T-helper 2 cell treated with Interferon-gamma antibody and Interleukin-4, amounts not matched to agents 100 ng/mL and 5 ng/mL, for 36 hours (primary cell): ENCODE data around the gene PCDHA7. TPM values are rescaled to one million over a fixed set of nuclear protein-coding genes. Genes with fewer than 3 reads are reported as not detected.
"Not testable (repeated sequence)": the region's sequence is repeated elsewhere in the genome, so short reads cannot be mapped to it uniquely, and the experiment has no call there.

Experiments used
- intact Hi-C: fragments of 100-400 bp; cut with micrococcal nuclease; formaldehyde crosslinking; loops from one replicate; pipeline ENCODE4 v1.15.1; 2023
- total RNA-seq: library from RNA; stranded (reverse); gene quantifications from 2 replicates; pipeline ENCODE4 v1.2.3, GENCODE V29; 2022

The PCDHA7 gene
- total RNA-seq, 1 donor from 2014 or later, result not detected

DNA sequence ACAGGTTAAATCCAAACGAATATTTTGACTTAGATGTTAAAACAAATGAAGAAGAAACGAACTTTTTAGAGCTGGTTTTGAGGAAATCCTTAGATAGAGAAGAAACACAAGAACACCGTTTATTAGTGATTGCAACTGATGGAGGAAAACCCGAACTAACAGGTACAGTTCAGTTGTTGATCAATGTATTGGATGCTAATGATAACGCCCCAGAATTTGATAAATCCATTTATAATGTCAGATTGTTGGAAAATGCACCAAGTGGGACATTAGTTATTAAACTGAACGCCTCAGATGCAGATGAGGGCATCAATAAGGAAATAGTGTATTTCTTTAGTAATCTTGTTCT is 11.8 kb upstream of the PCDHA7 start:
- intact Hi-C loops, result loop anchor here (10.0 kb wide), 1 partner anchor 223 kb away; no protein-coding TSS in a partner anchor

DNA sequence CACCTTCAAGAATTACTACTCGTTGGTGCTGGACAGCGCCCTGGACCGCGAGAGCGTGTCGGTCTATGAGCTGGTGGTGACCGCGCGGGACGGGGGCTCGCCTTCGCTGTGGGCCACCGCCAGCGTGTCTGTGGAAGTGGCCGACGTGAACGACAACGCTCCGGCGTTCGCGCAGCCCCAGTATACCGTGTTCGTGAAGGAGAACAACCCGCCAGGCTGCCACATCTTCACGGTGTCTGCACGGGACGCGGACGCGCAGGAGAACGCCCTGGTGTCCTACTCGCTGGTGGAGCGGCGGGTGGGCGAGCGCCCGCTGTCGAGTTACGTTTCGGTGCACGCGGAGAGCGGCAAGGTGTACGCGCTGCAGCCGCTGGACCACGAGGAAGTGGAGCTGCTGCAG is 11.1 kb upstream of the PCDHA7 start:
- intact Hi-C loops, result loop anchor here (10.0 kb wide), 1 partner anchor 222 kb away; no protein-coding TSS in a partner anchor

DNA sequence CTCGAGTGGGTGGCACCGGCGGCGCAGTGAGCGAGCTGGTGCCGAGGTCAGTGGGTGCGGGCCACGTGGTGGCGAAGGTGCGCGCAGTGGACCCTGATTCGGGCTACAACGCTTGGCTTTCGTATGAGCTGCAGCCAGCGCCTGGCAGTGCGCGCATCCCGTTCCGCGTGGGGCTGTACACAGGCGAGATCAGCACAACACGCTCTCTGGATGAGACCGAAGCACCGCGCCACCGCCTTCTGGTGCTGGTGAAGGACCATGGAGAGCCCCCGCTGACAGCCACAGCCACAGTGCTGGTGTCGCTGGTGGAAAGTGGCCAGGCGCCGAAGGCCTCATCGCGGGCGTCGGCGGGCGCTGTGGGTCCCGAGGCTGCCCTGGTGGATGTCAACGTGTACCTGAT is 10.6 kb upstream of the PCDHA7 start:
- intact Hi-C loops, result loop anchor here (10.0 kb wide), 1 partner anchor 221 kb away; no protein-coding TSS in a partner anchor

DNA sequence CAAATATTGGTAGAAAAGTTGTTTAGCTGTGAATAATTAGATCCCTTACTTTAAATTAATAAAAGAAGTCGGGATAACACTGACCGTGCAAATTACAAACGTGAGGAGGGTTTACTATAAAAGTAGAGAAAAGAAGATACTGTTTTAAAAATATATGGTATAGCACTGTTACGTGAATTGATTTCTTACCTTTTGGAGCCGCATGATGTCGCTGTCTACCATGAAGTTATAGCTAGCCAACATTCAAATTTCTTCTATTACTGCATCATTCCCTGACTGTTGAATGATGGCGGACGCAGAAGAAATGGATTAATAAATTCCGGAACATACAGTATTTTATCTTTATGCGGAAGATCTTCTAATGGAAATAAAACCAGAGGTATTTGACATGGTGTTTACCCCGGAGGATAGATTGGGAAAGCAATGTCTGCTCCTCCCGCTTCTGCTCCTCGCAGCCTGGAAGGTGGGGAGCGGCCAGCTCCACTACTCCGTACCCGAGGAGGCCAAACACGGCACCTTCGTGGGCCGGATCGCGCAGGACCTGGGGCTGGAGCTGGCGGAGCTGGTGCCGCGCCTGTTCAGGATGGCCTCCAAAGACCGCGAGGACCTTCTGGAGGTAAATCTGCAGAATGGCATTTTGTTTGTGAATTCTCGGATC is 6.2 kb upstream of the PCDHA7 start, which contains the start of gene PCDHA6:
TSS of gene PCDHA6 (plus strand) at position 257 of the 658 bp plus-strand sequence. CDS start at position 389, 132 bp downstream.
- intact Hi-C loops, result loop anchor here (10.0 kb wide), 1 partner anchor 217 kb away; no protein-coding TSS in a partner anchor

DNA sequence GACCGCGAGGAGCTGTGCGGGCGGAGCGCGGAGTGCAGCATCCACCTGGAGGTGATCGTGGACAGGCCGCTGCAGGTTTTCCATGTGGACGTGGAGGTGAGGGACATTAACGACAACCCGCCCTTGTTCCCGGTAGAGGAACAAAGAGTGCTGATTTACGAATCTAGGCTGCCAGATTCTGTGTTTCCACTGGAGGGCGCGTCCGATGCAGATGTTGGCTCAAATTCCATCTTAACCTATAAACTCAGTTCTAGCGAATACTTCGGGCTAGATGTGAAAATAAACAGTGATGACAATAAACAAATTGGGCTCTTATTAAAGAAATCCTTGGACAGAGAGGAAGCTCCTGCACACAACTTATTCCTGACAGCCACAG is 5.7 kb upstream of the PCDHA7 start:
- intact Hi-C loops, result loop anchor here (10.0 kb wide), 1 partner anchor 216 kb away; no protein-coding TSS in a partner anchor

DNA sequence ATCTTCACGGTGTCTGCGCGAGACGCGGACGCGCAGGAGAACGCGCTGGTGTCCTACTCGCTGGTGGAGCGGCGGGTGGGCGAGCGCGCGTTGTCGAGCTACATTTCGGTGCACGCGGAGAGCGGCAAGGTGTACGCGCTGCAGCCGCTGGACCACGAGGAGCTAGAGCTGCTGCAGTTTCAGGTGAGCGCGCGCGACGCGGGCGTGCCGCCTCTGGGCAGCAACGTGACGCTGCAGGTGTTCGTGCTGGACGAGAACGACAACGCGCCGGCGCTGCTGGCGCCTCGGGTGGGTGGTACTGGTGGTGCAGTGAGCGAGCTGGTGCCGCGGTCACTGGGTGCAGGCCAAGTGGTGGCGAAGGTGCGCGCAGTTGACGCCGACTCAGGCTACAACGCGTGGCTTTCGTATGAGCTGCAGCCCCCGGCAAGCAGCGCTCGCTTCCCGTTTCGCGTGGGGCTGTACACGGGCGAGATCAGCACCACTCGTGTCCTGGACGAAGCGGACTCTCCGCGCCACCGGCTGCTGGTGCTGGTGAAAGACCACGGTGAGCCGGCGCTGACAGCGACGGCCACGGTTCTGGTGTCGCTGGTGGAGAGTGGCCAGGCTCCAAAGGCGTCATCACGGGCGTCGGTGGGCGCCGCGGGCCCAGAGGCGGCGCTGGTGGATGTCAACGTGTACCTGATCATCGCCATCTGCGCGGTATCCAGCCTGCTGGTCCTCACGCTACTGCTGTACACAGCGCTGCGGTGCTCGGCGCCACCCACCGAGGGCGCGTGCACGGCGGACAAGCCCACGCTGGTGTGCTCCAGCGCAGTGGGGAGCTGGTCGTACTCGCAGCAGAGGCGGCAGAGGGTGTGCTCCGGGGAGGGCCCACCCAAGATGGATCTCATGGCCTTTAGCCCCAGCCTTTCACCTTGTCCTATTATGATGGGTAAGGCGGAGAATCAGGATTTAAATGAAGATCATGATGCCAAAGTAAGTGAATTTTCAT is 4.3 kb upstream of the PCDHA7 start:
- intact Hi-C loops, result loop anchor here (10.0 kb wide), 1 partner anchor 215 kb away; no protein-coding TSS in a partner anchor

DNA sequence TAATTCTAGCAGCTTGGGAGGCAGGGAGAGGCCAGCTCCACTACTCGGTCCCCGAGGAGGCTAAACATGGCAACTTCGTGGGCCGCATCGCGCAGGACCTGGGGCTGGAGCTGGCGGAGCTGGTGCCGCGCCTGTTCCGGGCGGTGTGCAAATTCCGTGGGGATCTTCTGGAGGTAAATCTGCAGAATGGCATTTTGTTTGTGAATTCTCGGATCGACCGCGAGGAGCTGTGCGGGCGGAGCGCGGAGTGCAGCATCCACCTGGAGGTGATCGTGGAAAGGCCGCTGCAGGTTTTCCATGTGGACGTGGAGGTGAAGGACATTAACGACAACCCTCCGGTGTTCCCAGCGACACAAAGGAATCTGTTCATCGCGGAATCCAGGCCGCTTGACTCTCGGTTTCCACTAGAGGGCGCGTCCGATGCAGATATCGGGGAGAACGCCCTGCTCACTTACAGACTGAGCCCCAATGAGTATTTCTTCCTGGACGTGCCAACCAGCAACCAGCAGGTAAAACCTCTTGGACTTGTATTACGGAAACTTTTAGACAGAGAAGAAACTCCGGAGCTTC is 455 bp downstream of the PCDHA7 start:
- intact Hi-C loops, result loop anchor here (5.0 kb wide), 1 partner anchor 48 kb away; the partner anchor contains the start of gene PCDHA13

DNA sequence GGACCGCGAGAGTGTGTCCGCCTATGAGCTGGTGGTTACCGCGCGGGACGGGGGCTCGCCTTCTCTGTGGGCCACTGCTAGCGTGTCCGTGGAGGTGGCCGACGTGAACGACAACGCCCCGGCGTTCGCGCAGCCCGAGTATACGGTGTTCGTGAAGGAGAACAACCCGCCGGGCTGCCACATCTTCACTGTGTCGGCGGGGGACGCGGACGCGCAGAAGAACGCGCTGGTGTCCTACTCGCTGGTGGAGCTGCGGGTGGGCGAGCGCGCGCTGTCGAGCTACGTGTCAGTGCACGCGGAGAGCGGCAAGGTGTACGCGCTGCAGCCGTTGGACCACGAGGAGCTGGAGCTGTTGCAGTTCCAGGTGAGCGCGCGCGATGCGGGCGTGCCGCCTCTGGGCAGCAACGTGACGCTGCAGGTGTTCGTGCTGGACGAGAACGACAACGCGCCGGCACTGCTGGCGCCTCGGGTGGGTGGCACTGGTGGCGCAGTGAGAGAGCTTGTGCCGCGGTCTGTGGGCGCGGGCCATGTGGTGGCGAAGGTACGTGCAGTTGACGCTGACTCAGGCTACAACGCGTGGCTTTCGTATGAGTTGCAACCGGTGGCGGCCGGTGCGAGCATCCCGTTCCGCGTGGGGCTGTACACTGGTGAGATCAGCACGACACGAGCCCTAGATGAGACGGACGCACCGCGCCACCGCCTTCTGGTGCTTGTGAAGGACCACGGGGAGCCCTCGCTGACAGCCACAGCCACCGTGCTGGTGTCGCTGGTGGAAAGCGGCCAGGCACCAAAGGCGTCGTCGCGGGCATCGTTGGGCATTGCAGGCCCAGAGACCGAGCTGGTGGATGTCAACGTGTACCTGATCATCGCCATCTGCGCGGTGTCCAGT is 1.8 kb downstream of the PCDHA7 start:
- intact Hi-C loops, result loop anchor here (5.0 kb wide), 1 partner anchor 46 kb away; the partner anchor contains the start of gene PCDHA13

DNA sequence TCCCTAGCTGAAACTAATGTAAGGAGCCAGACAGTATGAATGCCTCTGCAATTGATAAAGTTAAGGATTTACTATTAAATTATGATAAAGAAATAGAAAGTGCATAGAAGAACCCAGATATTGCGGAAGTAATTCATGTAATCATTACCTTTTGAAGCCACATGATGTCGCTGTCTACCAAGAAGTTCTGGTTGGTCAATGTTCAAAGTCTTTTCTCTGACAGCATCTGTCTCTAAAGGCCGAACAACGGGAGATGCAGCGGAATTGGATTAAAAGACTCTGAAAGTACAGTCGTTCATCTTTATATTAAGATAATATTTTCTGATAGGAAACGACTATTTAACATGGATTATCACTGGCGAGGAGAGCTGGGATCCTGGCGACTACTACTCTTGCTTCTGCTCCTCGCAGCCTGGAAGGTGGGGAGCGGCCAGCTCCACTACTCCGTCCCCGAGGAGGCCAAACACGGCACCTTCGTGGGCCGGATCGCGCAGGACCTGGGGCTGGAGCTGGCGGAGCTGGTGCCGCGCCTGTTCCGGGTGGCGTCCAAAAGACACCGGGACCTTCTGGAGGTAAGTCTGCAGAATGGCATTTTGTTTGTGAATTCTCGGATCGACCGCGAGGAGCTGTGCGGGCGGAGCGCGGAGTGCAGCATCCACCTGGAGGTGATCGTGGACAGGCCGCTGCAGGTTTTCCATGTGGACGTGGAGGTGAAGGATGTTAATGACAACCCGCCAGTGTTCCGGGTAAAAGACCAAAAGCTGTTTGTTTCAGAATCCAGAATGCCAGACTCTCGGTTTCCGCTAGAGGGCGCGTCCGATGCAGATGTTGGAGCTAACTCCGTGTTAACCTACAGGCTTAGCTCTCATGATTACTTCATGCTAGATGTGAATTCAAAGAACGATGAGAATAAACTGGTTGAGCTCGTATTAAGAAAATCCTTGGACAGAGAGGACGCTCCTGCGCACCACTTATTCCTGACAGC is 7.2 kb downstream of the PCDHA7 start, which contains the start of gene PCDHA8:
TSS of gene PCDHA8 (plus strand) at position 210 of the 985 bp plus-strand sequence. CDS start at position 345, 135 bp downstream.
- intact Hi-C loops, result loop anchor here (1.0 to 5.0 kb wide), 2 partner anchors 39 to 200 kb away; partner anchors contain the start of gene PCDHA3

DNA sequence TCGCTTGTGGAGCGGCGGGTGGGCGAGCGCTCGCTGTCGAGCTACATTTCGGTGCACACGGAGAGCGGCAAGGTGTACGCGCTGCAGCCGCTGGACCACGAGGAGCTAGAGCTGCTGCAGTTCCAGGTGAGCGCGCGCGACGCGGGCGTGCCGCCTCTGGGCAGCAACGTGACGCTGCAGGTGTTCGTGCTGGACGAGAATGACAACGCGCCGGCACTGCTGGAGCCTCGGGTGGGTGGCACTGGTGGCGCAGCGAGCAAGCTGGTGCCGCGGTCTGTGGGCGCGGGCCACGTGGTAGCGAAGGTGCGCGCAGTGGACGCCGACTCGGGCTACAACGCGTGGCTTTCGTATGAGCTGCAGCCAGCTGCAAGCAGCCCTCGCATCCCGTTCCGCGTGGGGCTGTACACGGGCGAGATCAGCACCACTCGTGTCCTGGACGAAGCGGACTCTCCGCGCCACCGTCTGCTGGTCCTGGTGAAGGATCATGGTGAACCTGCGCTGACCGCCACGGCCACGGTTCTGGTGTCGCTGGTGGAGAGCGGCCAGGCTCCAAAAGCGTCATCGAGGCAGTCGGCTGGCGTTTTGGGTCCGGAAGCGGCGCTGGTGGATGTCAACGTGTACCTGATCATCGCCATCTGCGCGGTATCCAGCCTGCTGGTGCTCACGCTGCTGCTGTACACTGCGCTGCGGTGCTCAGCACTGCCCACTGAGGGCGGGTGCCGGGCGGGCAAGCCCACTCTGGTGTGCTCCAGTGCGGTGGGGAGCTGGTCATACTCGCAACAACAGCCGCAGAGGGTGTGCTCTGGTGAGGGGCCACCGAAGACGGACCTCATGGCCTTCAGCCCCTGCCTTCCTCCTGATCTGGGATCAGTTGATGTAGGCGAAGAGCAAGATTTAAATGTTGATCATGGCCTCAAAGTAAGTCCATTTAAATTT is 9.0 kb downstream of the PCDHA7 start:
- intact Hi-C loops, result loop anchor here (5.0 kb wide), 1 partner anchor 41 kb away; the partner anchor contains the start of gene PCDHA3

DNA sequence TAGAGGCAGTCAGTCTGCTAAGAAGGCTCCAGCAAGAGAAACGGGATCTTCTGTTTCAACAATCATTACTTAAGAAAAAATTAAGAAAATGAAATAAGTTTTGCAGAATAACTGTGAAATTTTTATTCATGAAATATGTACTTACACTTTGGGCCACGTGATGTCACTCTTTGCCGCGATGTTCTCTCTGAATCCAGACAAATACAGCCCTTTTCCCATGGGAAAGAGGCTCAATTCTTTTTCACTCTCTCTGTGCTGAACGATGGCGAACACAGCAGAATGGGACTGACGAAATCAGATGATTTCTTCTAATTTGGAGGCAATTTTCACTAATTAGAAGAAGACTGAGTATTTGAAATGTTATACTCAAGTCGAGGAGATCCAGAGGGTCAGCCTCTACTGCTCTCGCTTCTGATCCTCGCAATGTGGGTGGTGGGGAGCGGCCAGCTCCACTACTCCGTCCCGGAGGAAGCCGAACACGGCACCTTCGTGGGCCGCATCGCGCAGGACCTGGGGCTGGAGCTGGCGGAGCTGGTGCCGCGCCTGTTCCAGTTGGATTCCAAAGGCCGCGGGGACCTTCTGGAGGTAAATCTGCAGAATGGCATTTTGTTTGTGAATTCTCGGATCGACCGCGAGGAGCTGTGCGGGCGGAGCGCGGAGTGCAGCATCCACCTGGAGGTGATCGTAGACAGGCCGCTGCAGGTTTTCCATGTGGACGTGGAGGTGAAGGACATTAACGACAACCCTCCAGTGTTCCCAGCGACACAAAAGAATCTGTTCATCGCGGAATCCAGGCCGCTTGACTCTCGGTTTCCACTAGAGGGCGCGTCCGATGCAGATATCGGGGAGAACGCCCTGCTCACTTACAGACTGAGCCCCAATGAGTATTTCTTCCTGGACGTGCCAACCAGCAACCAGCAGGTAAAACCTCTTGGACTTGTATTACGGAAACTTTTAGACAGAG is 14.4 kb downstream of the PCDHA7 start, which contains the start of gene PCDHA9:
TSS of gene PCDHA9 (plus strand) at position 244 of the 964 bp plus-strand sequence. CDS start at position 358, 114 bp downstream.
- intact Hi-C loops, result not testable (repeated sequence)

DNA sequence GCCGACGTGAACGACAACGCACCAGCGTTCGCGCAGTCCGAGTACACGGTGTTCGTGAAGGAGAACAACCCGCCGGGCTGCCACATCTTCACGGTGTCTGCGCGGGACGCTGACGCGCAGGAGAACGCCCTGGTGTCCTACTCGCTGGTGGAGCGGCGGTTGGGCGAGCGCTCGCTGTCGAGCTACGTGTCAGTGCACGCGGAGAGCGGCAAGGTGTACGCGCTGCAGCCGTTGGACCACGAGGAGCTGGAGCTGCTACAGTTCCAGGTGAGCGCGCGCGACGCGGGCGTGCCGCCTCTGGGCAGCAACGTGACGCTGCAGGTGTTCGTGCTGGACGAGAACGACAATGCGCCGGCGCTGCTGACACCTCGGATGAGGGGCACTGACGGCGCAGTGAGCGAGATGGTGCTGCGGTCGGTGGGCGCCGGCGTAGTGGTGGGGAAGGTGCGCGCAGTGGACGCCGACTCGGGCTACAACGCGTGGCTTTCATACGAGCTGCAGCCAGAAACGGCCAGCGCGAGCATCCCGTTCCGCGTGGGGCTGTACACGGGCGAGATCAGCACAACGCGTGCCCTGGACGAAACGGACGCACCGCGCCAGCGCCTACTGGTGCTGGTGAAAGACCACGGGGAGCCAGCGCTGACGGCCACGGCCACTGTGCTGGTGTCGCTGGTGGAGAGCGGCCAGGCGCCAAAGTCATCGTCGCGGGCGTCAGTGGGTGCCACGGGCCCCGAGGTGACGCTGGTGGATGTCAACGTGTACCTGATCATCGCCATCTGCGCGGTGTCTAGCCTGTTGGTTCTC is 16.0 kb downstream of the PCDHA7 start:
- intact Hi-C loops, result not testable (repeated sequence)

DNA sequence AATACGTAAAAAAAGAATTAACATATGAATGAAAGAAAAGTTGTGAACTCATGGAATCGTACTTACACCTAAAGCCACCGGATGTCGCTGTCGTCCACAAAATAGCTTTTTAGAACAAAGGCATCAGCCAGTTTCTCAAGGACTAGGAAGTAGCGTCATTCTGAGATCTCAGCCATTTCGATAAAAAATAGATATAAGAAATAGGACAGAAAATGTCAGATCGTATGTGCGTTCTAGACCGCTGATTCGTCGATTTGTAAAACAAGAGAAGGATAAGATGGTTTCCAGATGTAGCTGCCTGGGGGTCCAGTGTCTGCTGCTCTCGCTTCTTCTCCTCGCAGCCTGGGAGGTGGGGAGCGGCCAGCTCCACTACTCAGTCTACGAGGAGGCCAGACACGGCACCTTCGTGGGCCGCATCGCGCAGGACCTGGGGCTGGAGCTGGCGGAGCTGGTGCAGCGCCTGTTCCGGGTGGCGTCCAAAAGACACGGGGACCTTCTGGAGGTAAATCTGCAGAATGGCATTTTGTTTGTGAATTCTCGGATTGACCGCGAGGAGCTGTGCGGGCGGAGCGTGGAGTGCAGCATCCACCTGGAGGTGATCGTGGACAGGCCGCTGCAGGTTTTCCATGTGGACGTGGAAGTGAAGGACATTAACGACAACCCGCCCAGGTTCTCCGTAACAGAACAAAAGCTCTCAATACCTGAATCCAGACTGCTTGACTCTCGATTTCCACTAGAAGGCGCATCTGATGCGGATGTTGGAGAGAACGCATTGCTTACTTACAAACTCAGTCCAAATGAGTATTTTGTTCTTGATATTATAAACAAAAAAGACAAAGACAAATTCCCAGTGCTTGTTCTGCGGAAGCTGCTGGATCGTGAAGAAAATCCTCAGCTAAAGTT is 22.0 kb downstream of the PCDHA7 start, which contains the start of gene PCDHA10:
TSS of gene PCDHA10 (plus strand) at position 126 of the 903 bp plus-strand sequence. CDS start at position 278, 152 bp downstream.
- intact Hi-C loops, result no loop called here
